ENCODE results near the gene TIMM10B.

The TIMM10B gene

GRCh38 chr11:6530848-6531247 lies 49.5 kb downstream of the TIMM10B start:
- H3K27ac ChIP-seq (ENCODE audit: low read depth, low read length) = no peak overlapping the region
- H3K36me3 ChIP-seq (ENCODE audit: control insufficient read depth in 5 of 5, insufficient read depth in 5 of 5, low read length in 5 of 5) = peaks cover 6 to 50% (median 26%) of the 10 kb centered on the region in 5 donors
- H3K9me3 ChIP-seq (ENCODE audit: control insufficient read depth in 5 of 5, low read length in 5 of 5) = no peaks in the 10 kb centered on the region
- no peak overlapping the region for H3K4me3 ChIP-seq (ENCODE audit: low read depth in 1 of 5, low read length in 5 of 5)
- no peaks in the 10 kb centered on the region for H3K27me3 ChIP-seq (ENCODE audit: control insufficient read depth in 5 of 5, insufficient read depth in 4 of 5, low read length in 5 of 5)
- no peak overlapping the region for H3K9ac ChIP-seq (ENCODE audit: low read length in 5 of 5)
- H3K4me1 ChIP-seq (ENCODE audit: control insufficient read depth in 5 of 5, insufficient read depth in 5 of 5, low read length in 5 of 5) = peaks cover 0 to 6% (median 0%) of the 10 kb centered on the region in 5 donors

GRCh38 chr11:6531267-6531752 lies 50.0 kb downstream of the TIMM10B start:
- Histone ChIP-seq H3K9ac (ENCODE audit: low read length in 5 of 5) (no peak overlapping the region), H3K27ac (ENCODE audit: low read depth, low read length) (no peak overlapping the region), H3K4me1 (ENCODE audit: control insufficient read depth in 5 of 5, insufficient read depth in 5 of 5, low read length in 5 of 5) (peaks cover 0 to 6% (median 0%) of the 10 kb centered on the region in 5 donors), H3K36me3 (ENCODE audit: control insufficient read depth in 5 of 5, insufficient read depth in 5 of 5, low read length in 5 of 5) (peaks cover 6 to 50% (median 26%) of the 10 kb centered on the region in 5 donors), H3K27me3 (ENCODE audit: control insufficient read depth in 5 of 5, insufficient read depth in 4 of 5, low read length in 5 of 5) (no peaks in the 10 kb centered on the region), H3K9me3 (ENCODE audit: control insufficient read depth in 5 of 5, low read length in 5 of 5) (no peaks in the 10 kb centered on the region), H3K4me3 (ENCODE audit: low read depth in 1 of 5, low read length in 5 of 5) (no peak overlapping the region)
